Mesendoderm (in vitro differentiated cells): ENCODE measurements around the gene CARMIL1.

Experiments used
- DNase-seq: peaks from one replicate; pipeline ENCODE4 v3.0.0; 2013
- H2AK5ac ChIP-seq: 2 replicates; pipeline ENCODE4 v1.6.1; 2013; ENCODE audit warnings: low read length, inconsistent platforms
- H2BK120ac ChIP-seq: 2 replicates; pipeline ENCODE4 v1.6.1; 2013; ENCODE audit warnings: low read depth, mild to moderate bottlenecking, low read length, moderate library complexity, mixed read lengths
- H2BK15ac ChIP-seq: replicated peaks from 2 replicates; pipeline ENCODE4 v1.6.1; 2013; ENCODE audit warnings: low read depth, mild to moderate bottlenecking, moderate library complexity
- H2BK5ac ChIP-seq: 2 replicates; pipeline ENCODE4 v1.6.1; 2013; ENCODE audit warnings: low read length, inconsistent platforms
- H3K18ac ChIP-seq: 2 replicates; pipeline ENCODE4 v1.6.1; 2013; ENCODE audit warnings: mild to moderate bottlenecking, low read length, mixed read lengths
- H3K23ac ChIP-seq: one replicate; pipeline ENCODE4 v1.6.1; 2013; ENCODE audit warnings: low read length
- H3K27ac ChIP-seq: 2 replicates; pipeline ENCODE4 v1.5.1; 2013; ENCODE audit warnings: low read depth, mild to moderate bottlenecking, inconsistent platforms, low read length, moderate library complexity
- H3K27me3 ChIP-seq: 2 replicates; pipeline ENCODE4 v1.6.1; 2013; ENCODE audit warnings: low read length, control low read depth, mild to moderate bottlenecking, inconsistent platforms; ENCODE audit not compliant: insufficient read depth, poor library complexity
- H3K36me3 ChIP-seq: 2 replicates; pipeline ENCODE4 v1.6.1; 2013; ENCODE audit warnings: low read length, inconsistent platforms; ENCODE audit not compliant: control insufficient read depth, insufficient read depth
- H3K4ac ChIP-seq: one replicate; pipeline ENCODE4 v1.6.1; 2013; ENCODE audit warnings: low read depth, mild to moderate bottlenecking, low read length, moderate library complexity
- H3K4me1 ChIP-seq: 2 replicates; pipeline ENCODE4 v1.6.1; 2013; ENCODE audit warnings: low read depth, low read length, inconsistent platforms; ENCODE audit not compliant: control insufficient read depth
- H3K4me2 ChIP-seq: 2 replicates; pipeline ENCODE4 v1.6.1; 2013; ENCODE audit warnings: low read length
- H3K4me3 ChIP-seq: 2 replicates; pipeline ENCODE4 v1.5.1; 2013; ENCODE audit warnings: mild to moderate bottlenecking, low read length
- H3K56ac ChIP-seq: one replicate; pipeline ENCODE4 v1.6.1; 2013; ENCODE audit warnings: low read length
- H3K79me1 ChIP-seq: 2 replicates; pipeline ENCODE4 v1.6.1; 2013; ENCODE audit warnings: low read length, inconsistent platforms
- H3K79me2 ChIP-seq: 2 replicates; pipeline ENCODE4 v1.6.1; 2013; ENCODE audit warnings: mild to moderate bottlenecking, low read length; ENCODE audit not compliant: control insufficient read depth, insufficient read depth
- H3K9ac ChIP-seq: 2 replicates; pipeline ENCODE4 v1.6.1; 2013; ENCODE audit warnings: low read length, inconsistent platforms
- H4K5ac ChIP-seq: one replicate; pipeline ENCODE4 v1.6.1; 2013; ENCODE audit warnings: low read length
- H4K8ac ChIP-seq: one replicate; pipeline ENCODE4 v1.6.1; 2013; ENCODE audit warnings: low read depth, mild to moderate bottlenecking, control low read depth, low read length, moderate library complexity
- WGBS: extraction: QIAGEN DNeasy Blood & Tissue Kit; methylation state at CpG from one replicate; pipeline ENCODE4 v1.1.7; 2013; ENCODE audit warnings: low lambda C conversion rate, missing lambda C conversion rate; ENCODE audit not compliant: insufficient coverage; ENCODE audit errors: extremely low coverage; 5-methylcytosine and 5-hydroxymethylcytosine counted together

CARMIL1 gene

DNA sequence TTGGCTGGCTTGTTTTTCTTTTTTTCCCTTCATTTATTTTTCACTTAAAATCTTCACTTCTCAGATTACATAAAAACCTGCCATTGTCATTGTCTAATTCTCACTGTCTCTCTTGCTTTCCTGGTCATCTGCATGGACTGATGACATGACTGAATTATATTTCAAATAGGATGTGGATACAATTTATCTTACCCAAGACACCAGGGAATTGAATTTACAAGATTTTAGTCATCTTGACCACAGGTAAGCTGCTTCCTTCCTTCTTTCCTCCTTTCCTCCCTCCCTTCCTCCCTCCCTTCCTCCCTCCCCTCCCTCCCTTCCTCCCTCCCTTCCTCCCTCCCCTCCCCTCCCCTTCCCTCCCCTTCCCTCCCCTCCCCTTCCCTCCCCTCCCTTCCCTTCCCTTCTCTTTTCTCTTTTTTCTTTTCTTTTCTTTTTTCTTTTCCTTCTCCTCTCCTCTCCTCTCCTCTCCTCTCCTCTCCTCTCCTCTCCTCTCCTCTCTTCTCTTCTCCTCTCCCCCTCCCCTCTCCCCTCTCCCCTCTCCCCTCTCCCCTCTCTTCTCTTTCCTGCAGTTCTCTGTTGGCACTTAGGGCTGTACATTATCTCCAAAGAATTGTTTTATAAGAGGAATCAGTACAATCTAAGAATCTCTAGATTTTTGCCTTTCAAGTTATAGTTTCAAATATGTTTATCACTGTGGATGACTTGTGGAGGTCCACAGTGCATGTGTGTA, 171.5 kb downstream of the CARMIL1 start:
- Histone ChIP-seq H3K79me2 (no peaks in the 10 kb centered on the region), H3K27me3 (no peaks in the 10 kb centered on the region), H3K4me2 (no peak overlapping the region), H3K4me3 (no peak overlapping the region), H2BK5ac (no peak overlapping the region), H3K4ac (no peak overlapping the region), H3K18ac (no peak overlapping the region), H3K4me1 (peaks cover 5% of the 10 kb centered on the region), H4K5ac (no peak overlapping the region), H3K36me3 (no peaks in the 10 kb centered on the region), H2AK5ac (no peak overlapping the region), H3K23ac (no peak overlapping the region), H3K56ac (no peak overlapping the region), H3K79me1 (no peaks in the 10 kb centered on the region), H3K27ac (no peak overlapping the region), H4K8ac (no peak overlapping the region), H2BK15ac (no peak overlapping the region), H2BK120ac (no peak overlapping the region), H3K9ac (no peak overlapping the region)
- DNase-seq: no peak

DNA sequence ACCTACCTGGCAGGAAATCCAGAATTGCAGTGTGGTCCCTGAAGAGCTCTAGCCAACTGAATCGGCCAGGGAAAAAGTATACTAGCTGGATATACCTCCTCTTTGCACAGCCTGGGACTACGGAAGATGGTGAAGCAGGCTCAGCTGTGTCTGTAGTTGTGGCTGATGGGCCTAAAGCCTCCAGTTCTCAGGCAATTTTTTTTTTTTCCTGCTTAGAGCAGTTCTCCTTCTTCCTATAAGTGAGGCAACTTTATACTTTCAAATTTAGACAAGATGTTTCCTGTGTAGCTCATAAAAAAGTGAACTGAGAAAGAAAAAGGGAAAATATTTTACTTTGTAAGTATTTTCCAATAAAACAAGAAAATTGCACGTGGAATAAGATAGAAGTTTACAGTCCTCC, 172.9 kb downstream of the CARMIL1 start:
- Histone ChIP-seq H3K27ac (no peak overlapping the region), H2BK120ac (no peak overlapping the region), H3K56ac (no peak overlapping the region), H3K4me3 (no peak overlapping the region), H2BK15ac (no peak overlapping the region), H3K79me2 (no peaks in the 10 kb centered on the region), H3K9ac (no peak overlapping the region), H3K4me2 (no peak overlapping the region), H3K36me3 (no peaks in the 10 kb centered on the region), H4K5ac (no peak overlapping the region), H2AK5ac (no peak overlapping the region), H3K18ac (peak overlapping the region; percentile 28), H3K27me3 (no peaks in the 10 kb centered on the region), H3K23ac (no peak overlapping the region), H3K4me1 (peaks cover 5% of the 10 kb centered on the region), H3K4ac (no peak overlapping the region), H3K79me1 (no peaks in the 10 kb centered on the region), H4K8ac (no peak overlapping the region), H2BK5ac (no peak overlapping the region)
- no peak for DNase-seq
- no CpG with 5 or more reads among the region's 3 CpGs for WGBS

DNA sequence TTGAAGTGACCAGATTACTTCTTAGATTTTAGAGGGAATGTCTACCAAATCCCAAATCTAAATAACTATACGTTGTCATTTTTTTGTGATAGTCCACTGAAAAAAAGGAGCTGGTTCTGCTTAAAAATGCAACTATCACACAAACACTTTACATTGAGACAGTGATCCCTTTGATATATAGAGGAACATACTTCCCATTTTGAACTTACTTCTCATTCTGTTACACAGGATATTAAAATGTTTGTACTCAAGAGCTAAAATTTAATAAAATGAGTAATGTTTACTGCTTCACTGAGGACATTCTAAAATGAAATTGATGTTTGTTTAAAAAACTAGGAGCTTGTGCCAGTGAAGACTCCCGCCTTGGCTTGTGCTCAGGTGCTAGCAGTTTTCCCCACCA, 174.1 kb downstream of the CARMIL1 start:
- Histone ChIP-seq H3K27me3 (no peaks in the 10 kb centered on the region), H3K36me3 (no peaks in the 10 kb centered on the region), H2BK5ac (no peak overlapping the region), H2BK120ac (no peak overlapping the region), H3K9ac (no peak overlapping the region), H3K23ac (no peak overlapping the region), H3K27ac (no peak overlapping the region), H3K79me1 (no peaks in the 10 kb centered on the region), H2AK5ac (no peak overlapping the region), H3K18ac (no peak overlapping the region), H3K56ac (no peak overlapping the region), H3K4me2 (no peak overlapping the region), H4K8ac (no peak overlapping the region), H2BK15ac (no peak overlapping the region), H3K79me2 (no peaks in the 10 kb centered on the region), H3K4ac (no peak overlapping the region), H3K4me1 (peaks cover 5% of the 10 kb centered on the region), H3K4me3 (no peak overlapping the region), H4K5ac (no peak overlapping the region)
- no CpG with 5 or more reads among the region's 2 CpGs for WGBS
- no peak for DNase-seq

DNA sequence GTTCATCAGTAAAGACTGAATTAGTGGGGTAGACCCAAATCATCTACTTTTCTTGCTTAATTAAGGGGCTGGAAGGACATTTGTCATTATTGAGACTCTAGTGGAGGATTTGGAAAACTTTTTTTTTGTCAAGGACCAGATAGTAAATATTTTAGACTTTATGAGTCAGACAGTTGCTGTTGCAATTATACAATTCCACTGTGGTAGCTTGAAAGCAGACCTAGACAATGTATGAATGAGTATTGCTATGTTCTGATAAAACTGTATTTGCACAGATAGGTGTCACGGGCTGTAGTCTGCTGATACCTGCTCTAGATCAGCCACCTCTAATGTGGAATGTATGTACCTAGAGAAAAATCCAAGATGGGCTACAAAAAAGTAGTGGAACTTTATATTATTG, 175.0 kb downstream of the CARMIL1 start:
- H4K5ac ChIP-seq: no peak overlapping the region
- no peaks in the 10 kb centered on the region for H3K79me2 ChIP-seq
- H3K27ac ChIP-seq: no peak overlapping the region
- no peak overlapping the region for H2AK5ac ChIP-seq
- no peak overlapping the region for H3K4ac ChIP-seq
- no peak overlapping the region for H3K18ac ChIP-seq
- no CpG with 5 or more reads among the region's 1 CpG for WGBS
- H3K79me1 ChIP-seq: no peaks in the 10 kb centered on the region
- H2BK120ac ChIP-seq: no peak overlapping the region
- H3K23ac ChIP-seq: no peak overlapping the region
- no peak overlapping the region for H4K8ac ChIP-seq
- H3K4me2 ChIP-seq: no peak overlapping the region
- no peaks in the 10 kb centered on the region for H3K36me3 ChIP-seq
- no peak overlapping the region for H3K56ac ChIP-seq
- H3K27me3 ChIP-seq: no peaks in the 10 kb centered on the region
- no peak overlapping the region for H2BK5ac ChIP-seq
- no peak for DNase-seq
- no peak overlapping the region for H2BK15ac ChIP-seq
- peaks cover 3% of the 10 kb centered on the region for H3K4me1 ChIP-seq
- no peak overlapping the region for H3K4me3 ChIP-seq
- H3K9ac ChIP-seq: no peak overlapping the region

DNA sequence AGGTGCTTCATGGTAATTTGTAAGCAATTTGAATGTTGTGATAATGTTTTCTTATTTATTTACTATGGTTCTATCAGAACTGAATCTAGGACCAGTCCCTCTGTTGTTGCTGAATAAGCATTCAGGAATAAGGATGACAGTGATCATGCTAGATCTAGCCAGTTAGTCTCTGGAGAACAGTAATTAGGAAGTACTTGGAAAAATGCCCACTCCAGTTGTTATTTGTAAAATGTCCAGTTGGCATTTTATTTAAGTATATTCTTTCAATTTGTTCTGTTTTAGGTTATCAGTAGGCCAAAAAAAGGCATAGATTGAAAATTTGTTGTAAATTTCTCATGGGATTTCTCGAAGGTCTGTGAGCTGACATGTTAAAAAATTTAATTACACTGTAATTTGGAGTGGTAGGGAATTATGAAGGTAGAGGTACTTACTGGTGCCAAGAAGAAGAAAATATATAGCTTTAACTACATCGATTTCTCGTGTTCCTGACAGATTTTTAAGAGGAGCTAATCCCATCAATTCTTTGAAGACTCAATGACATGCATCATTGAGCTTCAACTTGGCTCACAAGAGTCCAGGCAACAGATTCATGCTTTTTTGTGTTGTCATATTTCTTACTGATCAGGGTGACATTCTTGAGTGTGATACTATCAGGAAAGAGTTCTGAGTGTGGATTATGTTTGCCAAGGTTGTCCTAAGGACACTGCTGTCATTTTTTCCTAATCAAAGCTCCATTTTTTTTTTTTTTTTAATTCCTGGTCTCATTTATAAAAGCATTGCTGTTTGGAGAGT, 177.3 kb downstream of the CARMIL1 start:
- no peak overlapping the region for H3K18ac ChIP-seq
- H3K79me1 ChIP-seq: no peaks in the 10 kb centered on the region
- no peak overlapping the region for H3K27ac ChIP-seq
- H3K79me2 ChIP-seq: no peaks in the 10 kb centered on the region
- no peaks in the 10 kb centered on the region for H3K27me3 ChIP-seq
- no peak overlapping the region for H2AK5ac ChIP-seq
- DNase-seq: no peak
- no CpG with 5 or more reads among the region's 3 CpGs for WGBS
- H3K36me3 ChIP-seq: no peaks in the 10 kb centered on the region
- H3K4me2 ChIP-seq: no peak overlapping the region
- H3K56ac ChIP-seq: no peak overlapping the region
- no peak overlapping the region for H2BK5ac ChIP-seq
- no peak overlapping the region for H2BK120ac ChIP-seq
- H3K4ac ChIP-seq: no peak overlapping the region
- H4K8ac ChIP-seq: no peak overlapping the region
- H3K4me3 ChIP-seq: no peak overlapping the region
- no peak overlapping the region for H3K23ac ChIP-seq
- no peak overlapping the region for H4K5ac ChIP-seq
- no peak overlapping the region for H2BK15ac ChIP-seq
- H3K9ac ChIP-seq: no peak overlapping the region
- no peaks in the 10 kb centered on the region for H3K4me1 ChIP-seq
